ENCODE results near the gene TKT.

Gene TKT

DNA sequence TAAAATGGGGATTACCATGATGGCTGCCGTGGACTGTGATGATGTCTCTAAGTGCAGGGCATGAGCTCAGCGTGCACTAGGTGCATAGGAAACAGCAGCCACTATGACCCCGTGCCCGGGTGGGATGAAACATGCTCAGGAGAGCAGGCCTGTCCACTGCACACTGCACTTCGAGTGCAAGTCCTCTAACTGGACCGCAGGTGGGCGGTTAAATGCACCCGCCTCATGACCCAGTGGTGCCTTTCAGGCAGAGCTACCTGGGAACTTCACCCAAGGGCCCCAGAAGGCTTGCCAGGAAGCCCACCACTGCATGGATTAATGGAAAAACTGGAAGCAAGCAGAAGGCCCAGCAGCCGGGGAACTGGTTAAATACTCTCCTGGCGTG, 60.8 kb downstream of the TKT start:
- no peak for DNase-seq

DNA sequence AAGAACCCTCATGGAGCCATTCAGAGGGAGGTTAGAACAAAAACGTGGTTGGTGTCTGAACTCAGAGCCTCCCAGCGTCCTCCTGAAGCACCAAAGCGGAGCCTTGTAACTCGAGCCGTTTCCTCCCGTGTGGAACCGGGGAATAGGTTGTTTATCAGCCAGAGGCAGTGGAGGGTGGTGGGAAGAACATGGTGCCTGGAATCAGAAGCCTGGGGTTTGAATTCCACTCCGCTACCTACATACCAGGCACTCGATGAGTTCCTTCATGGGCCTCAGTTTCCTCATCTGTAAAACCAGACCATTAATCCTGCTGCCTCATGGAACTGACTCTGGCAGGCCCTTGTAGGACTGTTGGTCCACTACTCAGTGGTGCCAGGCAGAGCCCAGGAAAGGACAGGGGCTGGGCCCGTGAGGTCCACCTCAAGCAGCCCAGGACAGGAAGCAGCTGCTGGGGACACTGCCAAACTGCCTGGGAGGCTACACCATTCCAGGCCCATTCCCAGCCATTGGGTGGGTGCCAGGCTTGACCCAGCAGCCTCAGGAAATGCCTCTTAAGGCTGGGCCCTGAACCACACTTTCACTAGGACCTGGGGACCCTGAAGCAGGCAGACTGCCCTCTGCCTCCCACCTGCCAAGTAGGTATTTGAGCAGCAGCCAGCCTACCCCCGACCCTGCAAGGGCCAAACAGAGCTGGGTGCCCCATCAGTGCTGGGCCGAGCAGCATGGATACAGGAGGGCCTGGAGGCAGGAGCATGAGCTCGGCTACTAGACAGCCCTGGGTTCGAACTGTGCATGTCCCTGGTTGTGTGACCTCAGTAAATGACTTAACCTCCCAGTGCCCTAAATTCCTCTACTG, 61.4 kb downstream of the TKT start:
- DNase-seq, result no peak

DNA sequence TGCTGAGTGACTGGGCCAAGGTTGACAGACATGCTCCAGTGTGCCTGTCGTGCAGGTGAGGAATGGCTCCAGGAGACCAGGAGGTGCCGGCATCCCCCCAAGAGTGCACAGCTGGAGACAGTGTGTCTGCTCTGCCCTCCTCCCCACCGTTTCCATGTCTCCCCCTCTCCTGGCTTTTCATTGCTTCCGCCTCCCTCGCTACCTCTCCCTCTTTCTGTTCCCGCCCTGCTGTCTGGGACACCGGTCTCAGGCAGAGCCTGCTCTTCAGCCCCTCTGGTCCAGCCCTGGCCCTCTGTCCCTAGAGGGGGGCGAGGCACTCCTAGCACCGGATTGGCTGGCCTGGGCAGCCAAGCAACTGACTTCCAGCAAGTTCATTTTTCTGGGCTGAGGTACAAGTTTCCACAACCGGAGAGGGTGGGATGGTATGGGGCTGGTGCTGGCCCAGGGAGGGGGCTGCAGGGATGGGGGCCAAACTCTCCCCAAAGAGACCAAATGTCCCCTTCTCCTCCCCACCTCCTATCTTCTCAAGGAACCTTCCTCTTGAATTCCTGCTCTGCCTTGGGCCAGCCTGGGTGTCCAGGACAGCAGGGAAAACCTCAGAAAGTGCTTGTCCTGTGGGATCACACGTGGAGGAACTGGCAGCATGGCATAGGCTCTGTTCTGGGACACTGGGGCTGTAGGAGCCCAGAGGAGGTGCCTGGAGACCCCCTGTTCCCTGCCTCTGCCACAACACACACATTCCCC, 62.2 kb downstream of the TKT start:
- DNase-seq, result no peak

DNA sequence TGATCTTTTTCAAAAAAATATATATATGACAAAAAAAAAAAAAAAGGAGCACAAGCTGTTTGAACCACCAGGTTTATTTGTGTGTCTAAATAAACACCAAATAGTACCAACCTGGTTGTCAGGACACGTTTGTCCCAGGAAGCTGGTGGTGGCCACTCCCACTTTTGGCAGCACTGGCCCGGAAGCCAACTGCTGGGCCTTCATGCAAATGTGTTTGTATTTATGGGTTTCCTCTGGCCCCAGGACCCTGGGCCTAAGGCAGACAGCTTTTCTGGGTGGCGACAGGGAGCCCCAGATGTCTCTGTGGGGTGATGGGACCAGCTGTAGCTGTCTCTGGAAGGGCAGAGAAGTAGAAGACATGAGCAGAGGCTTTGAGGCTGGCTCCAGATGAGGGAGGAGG, 63.2 kb downstream of the TKT start:
- no peak for DNase-seq

DNA sequence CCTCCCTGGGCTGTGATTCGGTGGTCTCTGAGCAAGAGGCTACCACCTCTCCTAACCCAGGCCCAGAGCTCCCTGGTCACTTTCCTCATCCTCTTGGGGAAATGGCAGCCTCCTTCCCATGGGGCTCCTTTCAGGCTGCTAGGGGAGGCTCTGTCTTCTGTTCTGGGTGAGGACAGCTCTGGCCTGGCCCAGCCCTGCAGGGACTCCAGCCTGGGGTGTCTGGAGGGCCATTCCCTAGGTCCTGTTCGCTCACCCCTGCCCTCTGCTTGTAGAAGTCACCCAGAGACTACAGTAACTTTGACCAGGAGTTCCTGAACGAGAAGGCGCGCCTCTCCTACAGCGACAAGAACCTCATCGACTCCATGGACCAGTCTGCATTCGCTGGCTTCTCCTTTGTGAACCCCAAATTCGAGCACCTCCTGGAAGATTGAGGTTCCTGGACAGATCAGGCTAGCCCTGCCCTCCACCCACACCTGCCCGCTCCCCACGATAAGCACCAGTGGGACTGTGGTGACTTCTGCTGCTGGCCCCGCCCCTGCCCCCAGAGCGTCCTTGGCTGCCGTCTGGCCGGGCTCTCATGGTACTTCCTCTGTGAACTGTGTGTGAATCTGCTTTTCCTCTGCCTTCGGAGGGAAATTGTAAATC, 63.9 kb downstream of the TKT start:
- no peak for DNase-seq

DNA sequence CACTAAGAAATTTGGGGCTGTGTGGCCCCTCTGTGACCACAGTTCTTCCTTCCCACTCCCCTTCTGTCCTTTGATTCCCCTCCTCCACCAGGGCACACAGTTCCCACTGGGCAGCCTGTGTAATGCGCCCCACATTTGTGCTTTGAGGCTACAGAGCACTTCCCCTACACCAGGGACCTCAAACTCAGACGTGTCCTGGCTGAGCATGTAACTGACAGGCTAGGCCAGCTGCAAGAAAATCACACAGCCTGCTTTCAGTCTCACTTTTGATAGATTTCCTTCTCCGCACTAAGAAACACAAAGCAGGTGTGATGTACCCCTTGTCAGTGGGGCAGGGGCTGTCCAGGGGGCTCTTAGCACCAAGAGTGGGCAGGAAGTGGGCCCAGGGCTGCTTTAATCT, 65.2 kb downstream of the TKT start:
- DNase-seq, result no peak

DNA sequence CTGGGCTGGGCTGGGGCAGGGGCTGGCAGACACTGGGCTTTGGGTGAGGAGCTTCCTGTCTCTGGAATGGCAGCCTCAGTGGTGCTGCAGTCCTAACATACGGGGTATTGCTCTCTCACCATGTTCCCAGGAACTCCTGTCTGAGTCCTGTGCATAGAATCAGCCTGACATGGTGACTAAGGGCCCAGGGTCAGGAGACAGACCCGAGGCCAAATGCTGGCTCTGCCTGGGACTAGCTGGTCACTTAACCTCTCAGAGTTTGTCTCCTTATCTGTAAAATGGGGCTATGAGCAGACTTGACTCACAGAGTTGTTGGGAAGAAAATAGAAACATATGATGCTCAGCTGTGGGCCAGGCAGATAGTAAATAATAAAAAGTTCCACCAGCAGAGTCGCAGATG, 66.5 kb downstream of the TKT start:
- no peak for DNase-seq

DNA sequence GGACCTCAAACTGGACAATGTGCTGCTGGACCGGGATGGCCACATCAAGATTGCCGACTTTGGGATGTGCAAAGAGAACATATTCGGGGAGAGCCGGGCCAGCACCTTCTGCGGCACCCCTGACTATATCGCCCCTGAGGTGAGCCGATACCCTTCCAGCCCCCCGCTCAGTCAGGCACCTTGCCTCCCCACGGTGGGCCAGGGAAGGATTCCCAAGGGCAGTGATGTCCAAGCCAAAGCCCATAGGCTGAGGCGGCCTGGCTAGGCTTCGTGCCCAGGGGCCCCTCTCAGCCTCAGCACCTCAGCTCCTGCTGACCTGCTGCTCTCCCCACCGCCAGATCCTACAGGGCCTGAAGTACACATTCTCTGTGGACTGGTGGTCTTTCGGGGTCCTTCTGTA, 67.1 kb downstream of the TKT start:
- no peak for DNase-seq

DNA sequence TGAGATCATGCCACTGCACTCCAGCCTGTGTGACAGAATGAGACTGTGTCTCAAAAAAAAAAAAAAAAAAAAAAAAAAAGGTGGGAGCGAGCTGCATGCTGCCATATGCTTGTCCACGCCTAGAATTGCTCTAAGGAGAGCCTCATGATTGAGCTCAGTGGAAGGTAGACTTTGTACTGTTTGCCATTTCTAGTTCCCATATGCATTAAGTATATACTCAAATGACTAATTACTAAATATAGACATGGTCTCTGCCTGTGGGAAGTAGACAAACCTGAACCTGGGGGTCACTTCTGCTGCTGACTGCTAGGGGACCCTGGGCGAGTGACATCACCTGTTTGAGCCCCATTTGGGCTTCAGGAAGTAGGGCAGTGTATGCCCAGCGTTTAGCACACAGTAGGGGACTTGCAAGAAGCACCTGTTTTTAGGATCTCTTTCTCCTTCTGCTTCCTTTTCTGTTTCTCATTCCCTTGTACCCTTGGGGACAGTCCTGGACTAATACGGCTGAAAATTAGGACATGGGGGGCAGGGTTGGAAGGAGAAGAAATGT, 67.6 kb downstream of the TKT start:
- no peak for DNase-seq

DNA sequence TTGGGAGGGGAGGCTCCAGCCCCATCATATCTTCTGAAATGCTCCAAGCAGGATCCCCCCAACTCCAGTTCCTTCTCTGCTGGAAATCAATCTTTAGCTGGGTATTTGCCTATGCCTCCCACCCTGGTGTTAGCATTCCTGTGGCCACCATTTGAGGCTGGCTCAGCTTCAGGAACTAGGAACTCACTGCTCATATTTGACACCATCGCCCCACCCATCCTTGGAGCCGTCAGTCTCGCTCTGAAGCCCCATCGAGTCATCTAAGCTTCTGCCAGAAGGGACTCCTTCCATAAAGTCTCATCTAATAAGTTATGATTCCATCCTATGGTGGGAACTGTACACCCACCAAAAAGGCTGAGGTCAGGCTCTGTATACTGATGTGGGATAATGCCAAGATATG, 68.4 kb downstream of the TKT start:
- no peak for DNase-seq

DNA sequence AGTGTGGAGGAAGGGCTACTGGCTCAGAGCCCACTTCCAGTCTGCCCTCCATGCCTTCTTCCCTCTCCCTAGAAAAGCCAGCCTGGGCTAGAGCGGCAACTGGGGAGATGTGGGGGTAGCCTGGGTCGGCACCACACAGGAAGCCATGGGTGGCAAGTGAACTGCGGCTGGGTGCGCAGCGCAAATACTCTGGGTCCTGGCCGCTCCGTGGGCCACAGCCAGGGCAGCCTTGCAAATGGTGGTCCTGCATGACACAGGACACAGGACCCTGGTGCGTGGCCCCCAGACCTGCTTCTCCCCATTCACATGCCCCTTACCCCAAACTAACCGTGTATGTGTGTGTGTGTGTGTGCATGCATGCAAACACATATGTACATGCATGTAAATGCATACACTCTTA, 69.1 kb downstream of the TKT start:
- DNase-seq, result no peak

DNA sequence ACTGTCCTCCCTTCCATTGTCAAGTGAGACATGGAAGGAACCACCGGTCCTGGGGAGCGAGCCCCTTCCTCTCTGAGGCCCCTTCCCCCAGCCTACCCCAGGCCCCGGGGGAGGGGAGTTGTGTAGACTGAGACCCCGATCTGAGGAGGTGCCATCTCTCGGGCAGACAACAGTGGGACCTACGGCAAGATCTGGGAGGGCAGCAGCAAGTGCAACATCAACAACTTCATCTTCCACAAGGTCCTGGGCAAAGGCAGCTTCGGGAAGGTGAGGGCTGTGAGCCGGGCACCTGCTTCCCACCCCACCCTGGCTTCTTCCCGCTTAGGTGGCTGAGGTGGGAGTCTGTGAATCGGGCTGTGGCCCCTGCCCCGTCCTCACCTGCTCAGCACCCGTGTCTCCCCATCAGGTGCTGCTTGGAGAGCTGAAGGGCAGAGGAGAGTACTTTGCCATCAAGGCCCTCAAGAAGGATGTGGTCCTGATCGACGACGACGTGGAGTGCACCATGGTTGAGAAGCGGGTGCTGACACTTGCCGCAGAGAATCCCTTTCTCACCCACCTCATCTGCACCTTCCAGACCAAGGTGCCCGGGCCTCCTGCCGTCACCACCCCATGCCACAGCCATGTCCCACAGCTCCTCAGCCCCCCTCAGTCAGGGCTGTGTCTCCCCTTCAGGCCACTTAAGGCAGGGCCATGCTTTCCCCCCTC, 69.9 kb downstream of the TKT start:
- DNase-seq, result no peak

DNA sequence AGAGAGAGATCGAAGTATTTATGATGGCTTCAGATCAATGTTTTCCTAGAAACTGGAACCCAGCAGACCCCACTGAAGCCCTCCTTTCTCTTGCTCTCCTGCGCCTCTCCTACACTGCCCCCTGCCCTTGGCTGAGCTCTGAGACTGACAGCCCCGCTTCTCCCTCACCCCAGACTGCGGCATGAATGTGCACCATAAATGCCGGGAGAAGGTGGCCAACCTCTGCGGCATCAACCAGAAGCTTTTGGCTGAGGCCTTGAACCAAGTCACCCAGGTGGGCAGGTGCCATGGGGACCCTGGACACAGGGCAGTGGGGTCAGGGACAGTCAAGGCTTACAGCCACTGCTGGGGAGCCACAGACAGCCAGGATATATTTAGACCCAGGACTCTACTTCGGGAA, 71.1 kb downstream of the TKT start:
- no peak for DNase-seq

DNA sequence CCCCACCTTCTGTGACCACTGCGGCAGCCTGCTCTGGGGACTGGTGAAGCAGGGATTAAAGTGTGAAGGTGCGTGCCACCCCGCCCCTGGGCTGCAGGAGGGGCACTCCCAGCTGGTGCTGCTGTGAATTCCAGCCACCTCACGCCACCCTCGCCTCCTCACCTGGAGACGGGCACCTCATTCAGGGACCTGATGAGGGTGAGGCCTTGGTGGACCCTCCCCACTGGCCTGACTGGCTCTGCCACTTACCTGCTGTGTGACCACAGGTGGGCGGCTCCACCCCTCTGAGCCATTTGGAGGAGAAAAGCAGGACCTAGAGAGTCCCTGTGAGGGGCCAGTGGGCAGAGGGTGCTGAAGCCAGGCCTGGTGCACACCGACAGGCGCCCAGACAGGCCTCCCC, 72.3 kb downstream of the TKT start:
- DNase-seq, result no peak

DNA sequence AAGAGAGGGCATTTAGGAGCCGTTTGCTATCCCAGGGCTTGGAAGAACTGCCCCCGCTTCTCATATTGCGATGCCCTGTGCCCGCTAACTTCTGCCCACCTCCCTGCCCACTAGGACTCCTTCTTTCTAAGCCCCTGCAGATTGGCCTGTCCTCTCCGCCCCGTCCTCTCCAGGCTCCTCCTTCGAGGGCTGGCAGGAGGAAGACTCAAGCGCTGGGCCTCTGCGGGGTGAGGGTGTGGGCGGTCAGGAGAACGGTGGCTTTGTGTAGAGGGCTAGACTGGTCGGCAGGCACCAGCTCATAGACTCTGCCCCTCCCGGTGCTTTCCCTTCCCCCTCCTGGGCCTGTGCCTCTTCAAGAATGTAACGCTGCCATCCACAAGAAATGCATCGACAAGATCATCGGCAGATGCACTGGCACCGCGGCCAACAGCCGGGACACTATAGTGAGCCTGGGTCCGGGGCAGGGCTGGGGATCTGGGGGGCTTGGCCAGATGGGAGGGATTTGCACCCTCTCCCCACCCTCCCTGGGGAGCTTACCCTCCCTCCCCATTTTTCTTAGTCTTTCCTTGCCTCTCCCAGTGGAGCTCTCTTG, 73.0 kb downstream of the TKT start:
- no peak for DNase-seq

DNA sequence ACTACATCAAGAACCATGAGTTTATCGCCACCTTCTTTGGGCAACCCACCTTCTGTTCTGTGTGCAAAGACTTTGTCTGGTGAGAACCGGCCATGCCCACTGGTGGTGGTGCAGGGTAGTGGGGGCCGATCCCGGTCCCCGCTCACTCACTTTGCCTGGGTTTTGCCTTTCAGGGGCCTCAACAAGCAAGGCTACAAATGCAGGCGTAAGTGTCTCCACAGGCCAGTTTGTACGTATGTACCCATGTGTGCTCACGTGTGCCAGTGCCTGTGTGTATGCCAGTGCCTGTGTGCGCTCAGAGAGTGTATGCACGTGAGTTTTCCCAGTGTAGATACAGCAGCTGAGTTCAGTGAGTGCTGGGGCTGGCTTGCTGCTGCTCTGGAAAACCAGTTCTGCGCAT, 74.3 kb downstream of the TKT start:
- no peak for DNase-seq

DNA sequence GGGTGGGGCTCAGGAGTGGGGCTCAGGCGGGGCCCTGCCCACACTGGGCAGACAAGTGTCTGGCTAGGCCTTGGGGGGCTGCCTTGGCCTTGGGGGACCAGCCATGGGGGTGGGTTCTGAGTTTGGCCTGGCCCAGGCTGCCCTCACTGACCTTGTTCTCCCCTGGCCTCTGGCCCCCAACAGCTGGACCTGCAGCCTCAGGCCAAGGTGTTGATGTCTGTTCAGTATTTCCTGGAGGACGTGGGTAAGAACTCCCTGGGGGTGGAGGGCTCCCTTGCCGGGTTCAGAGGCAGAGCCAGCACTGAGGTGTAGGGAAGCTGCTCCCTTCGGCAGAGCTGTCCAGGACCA, 74.8 kb downstream of the TKT start:
- no peak for DNase-seq

DNA sequence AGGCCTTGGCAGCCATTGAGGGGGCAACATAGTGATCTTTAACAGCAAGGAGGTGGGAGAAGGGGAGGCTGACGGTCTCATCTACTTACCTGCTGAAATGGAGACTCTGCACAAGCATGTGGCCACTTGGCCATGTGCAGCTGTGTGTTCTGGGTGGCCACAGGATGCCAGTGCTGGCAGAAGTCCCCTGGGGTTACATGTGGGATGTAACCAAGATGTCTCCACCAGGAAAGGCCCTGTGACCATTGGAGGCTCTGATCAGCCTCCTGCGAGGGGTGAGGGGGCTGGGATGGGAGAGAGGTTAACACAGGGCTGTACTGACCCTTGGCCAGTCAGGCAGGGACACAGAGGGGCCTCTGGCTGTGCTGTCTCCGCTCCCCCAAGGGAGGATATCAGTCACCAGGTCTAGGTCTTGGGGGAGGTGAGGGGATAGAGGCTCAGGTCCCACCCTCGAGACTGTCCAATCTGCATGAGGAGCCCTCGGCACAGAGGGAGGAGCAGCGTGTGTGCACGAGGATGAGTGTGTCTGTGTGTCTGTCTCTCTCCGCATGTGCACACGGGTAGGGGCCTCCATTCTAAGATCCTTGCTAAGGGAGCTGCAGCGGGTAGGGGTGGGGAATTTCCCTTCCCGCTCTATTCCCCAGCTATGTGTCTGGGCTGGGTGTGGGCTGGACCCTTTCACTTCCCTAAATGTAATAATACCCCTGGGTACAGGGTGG, 75.4 kb downstream of the TKT start:
- no peak for DNase-seq

DNA sequence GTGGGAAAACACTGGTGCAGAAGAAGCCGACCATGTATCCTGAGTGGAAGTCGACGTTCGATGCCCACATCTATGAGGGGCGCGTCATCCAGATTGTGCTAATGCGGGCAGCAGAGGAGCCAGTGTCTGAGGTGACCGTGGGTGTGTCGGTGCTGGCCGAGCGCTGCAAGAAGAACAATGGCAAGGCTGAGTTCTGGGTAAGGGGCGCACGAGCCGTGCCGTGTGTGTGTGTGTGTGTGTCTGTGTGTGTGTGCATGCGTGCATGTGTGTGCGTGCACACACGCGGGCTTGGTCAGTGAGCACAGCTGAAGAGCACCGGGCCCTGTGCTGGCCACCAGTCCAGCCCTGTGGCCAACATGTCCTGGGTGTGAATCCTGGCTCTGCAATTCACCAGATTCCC, 76.2 kb downstream of the TKT start:
- DNase-seq, result no peak

DNA sequence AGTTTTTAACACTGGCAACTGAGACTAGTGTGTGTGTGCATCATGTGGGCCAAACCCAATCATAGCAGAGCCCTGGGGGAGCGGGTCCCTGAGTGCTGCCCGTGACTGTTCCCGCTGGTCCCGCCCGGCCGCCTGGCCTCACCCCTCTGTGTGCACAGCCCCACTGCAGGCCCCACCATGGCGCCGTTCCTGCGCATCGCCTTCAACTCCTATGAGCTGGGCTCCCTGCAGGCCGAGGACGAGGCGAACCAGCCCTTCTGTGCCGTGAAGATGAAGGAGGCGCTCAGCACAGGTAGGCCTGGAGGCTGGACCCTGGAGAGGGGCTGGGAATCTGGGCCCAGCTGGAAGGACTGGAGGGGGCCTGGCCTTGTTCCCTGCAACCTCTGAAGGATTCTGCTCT, 77.6 kb downstream of the TKT start:
- DNase-seq, result no peak

DNA sequence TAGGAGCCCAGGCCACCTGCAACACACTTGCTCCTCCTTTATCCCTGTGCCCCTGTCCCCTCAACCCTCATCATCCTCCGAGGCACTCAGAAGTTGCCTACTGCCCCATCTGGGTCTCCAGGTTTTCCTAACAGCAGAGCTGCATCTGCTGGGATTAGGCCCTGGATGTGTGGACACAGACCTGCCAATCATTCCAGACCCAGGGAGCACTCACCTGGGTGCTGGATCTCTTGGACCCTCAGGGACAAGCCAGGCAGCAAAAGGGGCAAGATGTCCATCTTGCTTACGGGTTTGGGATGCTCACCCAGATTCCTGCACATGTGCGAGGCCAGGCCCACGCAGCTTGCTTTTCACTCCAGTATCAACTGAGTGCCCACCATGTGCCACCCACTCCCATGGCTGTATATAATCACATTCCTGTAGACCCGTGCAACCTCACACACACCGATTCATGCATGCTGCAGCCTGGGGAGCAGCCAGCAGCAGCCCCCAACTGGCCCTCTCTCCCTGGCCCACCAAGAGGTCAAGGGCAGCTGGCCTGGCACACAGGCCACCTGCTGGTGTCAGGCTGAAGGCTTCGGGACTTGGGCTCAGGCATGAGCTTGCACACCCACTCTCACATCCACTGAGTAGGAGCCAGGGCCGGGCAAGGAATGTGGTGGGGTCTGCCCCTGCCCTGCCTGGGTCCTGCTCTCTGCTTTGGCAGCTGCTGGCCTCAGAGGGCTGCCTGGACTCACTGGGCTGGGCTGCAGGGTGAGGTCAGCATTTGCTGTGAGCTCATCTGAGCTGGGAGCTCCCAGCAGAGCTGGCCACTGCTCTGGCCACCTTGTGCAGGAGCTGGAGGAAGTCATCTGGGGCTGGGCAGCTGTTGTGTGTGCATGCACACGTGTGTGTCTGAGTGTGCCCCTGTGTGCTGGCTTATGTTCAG, 79.9 kb downstream of the TKT start:
- DNase-seq, result no peak

Measured in stimulated activated CD4-positive, alpha-beta T cell treated with anti-CD3 and anti-CD28 coated beads, Interleukin-2, amount 100 ng/mL, for 48 hours (primary cell).